Endothelial cell of umbilical vein (primary cell): ENCODE data around the gene SPTB.

Experiments used
- EZH2 ChIP-seq: IDR thresholded peaks from 2 replicates; pipeline ENCODE4 v1.6.1; 2012; ENCODE audit warnings: borderline replicate concordance, low read depth, mild to moderate bottlenecking, moderate library complexity, low read length, inconsistent platforms; ENCODE audit not compliant: severe bottlenecking
- FOS ChIP-seq: IDR thresholded peaks from 2 replicates; pipeline ENCODE4 v1.6.1; 2011; ENCODE audit warnings: mild to moderate bottlenecking, low read length, moderate library complexity, borderline replicate concordance; ENCODE audit not compliant: insufficient read depth
- GATA2 ChIP-seq: IDR thresholded peaks from 2 replicates; pipeline ENCODE4 v1.7.0; 2011; ENCODE audit warnings: low read depth, mild to moderate bottlenecking, moderate library complexity, mixed read lengths, low read length; ENCODE audit not compliant: insufficient read length, insufficient read depth
- JUN ChIP-seq: IDR thresholded peaks from 2 replicates; pipeline ENCODE4 v1.6.1; 2011; ENCODE audit warnings: borderline replicate concordance, low read depth; ENCODE audit not compliant: insufficient read length, insufficient read depth
- MAX ChIP-seq: IDR thresholded peaks from 2 replicates; pipeline ENCODE4 v1.6.1; 2011; ENCODE audit not compliant: insufficient read depth, insufficient read length
- MYC ChIP-seq: IDR thresholded peaks from one replicate; pipeline ENCODE4 v1.6.1; 2011; ENCODE audit warnings: mild to moderate bottlenecking, low read depth, low read length
- POLR2A ChIP-seq: IDR thresholded peaks from 2 replicates; pipeline ENCODE4 v1.6.1; 2012; ENCODE audit warnings: low read depth, mild to moderate bottlenecking, control low read depth, low read length
- POLR2AphosphoS5 ChIP-seq: IDR thresholded peaks from 2 replicates; pipeline ENCODE4 v1.6.1; 2012; ENCODE audit warnings: low read depth, mild to moderate bottlenecking, control low read depth, low read length, moderate library complexity; ENCODE audit not compliant: insufficient read depth
- TF ChIP-seq, protein P1 (sequence below), 2 donors: IDR thresholded peaks; 1 replicate in 1 of 2; 2 replicates in 1 of 2; pipeline ENCODE4 v1.5.1; 2011; ENCODE audit warnings: low read length in 2 of 2, mild to moderate bottlenecking in 2 of 2, moderate library complexity in 2 of 2, control low read depth in 1 of 2, inconsistent platforms in 1 of 2, low read depth in 1 of 2; ENCODE audit not compliant: insufficient read depth in 1 of 2; ENCODE audit errors: extremely low read depth in 1 of 2

DNA sequence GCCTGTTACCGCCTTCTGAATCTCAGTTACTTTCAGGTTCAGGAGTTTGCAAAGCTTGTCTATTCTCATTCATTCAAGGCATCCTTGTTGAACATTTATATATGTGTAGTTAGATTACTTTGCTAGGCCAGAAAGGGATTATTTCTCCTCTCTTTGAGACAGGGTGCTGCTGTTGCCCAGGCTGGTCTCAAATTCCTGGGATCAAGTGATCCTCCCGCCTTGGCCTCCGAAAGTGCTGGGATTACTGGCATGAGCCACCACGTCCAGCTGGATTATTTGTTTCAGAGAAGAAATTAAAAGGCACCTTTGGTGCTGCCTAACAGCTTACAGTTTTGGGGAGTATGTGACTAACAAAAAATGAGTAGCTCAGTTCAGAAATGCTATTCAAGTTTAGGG, 35.3 kb upstream of the SPTB start:
- TF ChIP-seq, protein P1, sequence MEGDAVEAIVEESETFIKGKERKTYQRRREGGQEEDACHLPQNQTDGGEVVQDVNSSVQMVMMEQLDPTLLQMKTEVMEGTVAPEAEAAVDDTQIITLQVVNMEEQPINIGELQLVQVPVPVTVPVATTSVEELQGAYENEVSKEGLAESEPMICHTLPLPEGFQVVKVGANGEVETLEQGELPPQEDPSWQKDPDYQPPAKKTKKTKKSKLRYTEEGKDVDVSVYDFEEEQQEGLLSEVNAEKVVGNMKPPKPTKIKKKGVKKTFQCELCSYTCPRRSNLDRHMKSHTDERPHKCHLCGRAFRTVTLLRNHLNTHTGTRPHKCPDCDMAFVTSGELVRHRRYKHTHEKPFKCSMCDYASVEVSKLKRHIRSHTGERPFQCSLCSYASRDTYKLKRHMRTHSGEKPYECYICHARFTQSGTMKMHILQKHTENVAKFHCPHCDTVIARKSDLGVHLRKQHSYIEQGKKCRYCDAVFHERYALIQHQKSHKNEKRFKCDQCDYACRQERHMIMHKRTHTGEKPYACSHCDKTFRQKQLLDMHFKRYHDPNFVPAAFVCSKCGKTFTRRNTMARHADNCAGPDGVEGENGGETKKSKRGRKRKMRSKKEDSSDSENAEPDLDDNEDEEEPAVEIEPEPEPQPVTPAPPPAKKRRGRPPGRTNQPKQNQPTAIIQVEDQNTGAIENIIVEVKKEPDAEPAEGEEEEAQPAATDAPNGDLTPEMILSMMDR (IDR thresholded peaks at IDR 0.05; ENCODE audit: extremely low read depth in 1 of 2, insufficient read depth in 1 of 2, low read depth in 1 of 2, low read length in 2 of 2), result no peak
- no peak for TF ChIP-seq POLR2A
- no peak for TF ChIP-seq MYC
- TF ChIP-seq EZH2, result no peak
- TF ChIP-seq POLR2AphosphoS5, result no peak
- no peak for TF ChIP-seq MAX
- no peak for TF ChIP-seq JUN
- TF ChIP-seq FOS, result no peak
- TF ChIP-seq GATA2, result no peak
